Measurements from ENCODE around the gene ASB2.
A peak's percentile ranks its signal among the peaks of the same experiment; 100 is the strongest.

The ASB2 gene

DNA sequence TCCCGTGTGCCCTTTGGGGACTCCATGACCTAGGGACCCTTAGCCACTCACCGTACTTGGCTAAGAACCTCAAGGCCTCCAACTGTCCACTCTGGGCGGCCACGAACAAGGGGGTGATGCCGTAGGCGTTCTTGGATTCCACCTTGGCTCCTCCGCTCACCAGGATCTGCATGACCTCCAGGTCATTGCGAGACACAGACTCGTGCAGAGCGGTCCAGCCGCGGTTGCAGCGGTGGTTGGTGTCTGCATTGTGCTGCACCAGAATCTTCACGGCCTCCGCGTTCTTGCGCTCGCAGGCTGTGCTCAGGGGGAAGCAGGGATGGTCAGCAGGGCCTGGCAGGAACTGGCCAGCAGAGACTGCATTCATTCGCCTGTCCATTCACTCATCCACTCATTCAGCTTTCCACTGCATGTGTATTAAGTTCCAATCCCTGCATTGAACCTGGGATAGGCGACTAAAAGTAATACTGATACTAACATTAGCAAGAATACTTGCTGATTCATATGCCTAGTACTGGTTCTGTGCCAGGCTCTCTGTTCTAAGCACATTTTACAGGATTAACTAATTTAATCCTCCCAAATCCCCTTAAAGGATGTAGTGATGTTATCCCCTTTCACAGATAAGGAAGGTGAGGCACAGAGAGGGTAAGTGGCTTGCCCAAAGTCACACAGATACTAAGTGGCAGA, 25.3 kb downstream of the ASB2 start:
- no peak for DNase-seq (ENCODE audit: low read depth, low spot score)

DNA sequence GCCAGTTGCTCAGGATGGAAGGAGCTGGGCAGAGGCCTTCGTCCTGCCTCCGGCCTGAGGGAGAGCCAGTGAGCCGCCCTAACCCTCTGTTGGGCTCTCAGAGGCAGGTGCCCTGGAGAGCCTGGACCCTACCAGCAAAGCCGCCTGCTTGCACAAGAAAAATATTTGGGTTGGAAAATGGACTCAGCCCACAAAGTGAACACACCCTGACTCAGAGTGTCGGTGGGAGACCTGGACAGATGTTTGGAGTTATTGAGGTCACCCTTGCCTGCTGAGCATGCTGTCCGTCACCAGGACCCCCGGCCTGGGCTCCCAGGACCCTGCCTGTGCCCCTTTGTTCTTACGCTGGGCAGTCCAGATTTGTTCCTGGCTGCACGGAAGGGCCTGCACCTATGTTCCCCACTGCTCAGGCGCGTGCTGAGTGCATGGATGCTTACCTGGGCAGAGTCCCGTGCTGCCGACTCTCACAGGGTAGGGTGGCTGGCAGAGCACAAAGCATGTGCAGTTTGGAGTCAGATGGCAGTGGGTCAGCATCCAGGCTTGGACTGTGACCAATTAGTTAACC, 26.8 kb downstream of the ASB2 start:
- DNase-seq (ENCODE audit: low read depth, low spot score) = peak; percentile 38

- DNase-seq (ENCODE audit: low read depth, low spot score) = no peak
Measured at GRCh38 chr14:93947282-93947681, 29.1 kb downstream of the ASB2 start.

DNA sequence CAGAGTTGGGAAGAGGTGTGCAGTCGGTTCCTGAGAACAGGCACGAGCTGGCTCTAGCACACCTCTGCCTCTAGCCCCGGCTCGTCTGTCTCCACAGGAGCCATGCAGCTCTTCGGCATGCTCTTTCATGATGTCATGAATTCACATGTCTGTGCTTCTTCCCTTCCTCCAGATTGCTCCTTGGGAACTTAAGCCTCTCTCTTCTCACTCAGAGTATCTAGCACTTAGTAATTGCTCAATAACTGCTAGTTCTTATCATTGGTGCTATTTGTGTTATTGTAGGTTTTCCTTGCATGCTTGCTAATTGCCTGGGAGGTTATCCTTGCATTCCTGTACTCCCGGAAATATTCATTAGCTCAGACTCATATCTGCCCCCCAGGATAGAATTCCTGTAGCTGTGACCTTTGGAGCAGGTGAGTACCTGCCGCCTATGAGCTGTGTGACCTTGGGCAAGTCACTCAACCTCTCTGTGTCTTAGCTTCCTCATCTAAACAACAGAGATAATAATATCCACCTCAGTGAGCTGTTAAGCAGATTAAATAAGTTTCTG, 29.8 kb downstream of the ASB2 start:
- no peak for DNase-seq (ENCODE audit: low read depth, low spot score)

DNA sequence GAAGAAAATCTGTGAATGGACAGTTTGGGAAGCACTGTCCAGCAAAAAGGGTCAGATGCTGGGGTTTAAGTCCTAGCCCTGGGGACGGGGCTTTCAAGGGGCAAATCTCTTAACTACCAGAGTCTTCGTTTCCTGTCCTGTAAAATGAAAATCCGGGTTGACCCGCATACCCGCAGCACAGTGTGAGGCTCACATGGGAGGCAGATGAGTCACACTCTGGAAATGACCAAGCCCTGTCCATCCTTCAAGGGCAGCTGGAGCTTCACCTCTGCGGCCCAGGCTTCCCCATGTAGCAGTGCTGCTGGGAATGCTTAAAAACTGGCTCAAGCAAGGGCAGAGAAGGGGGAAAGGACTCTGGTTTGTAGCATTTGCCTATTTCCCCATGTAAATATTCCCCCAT, 30.3 kb downstream of the ASB2 start:
- DNase-seq (ENCODE audit: low read depth, low spot score) = no peak

- no peak for DNase-seq (ENCODE audit: low read depth, low spot score)
Measured at GRCh38 chr14:93945070-93945399, 31.3 kb downstream of the ASB2 start.

- DNase-seq (ENCODE audit: low read depth, low spot score) = no peak
Measured at GRCh38 chr14:93944348-93945069, 31.9 kb downstream of the ASB2 start.

DNA sequence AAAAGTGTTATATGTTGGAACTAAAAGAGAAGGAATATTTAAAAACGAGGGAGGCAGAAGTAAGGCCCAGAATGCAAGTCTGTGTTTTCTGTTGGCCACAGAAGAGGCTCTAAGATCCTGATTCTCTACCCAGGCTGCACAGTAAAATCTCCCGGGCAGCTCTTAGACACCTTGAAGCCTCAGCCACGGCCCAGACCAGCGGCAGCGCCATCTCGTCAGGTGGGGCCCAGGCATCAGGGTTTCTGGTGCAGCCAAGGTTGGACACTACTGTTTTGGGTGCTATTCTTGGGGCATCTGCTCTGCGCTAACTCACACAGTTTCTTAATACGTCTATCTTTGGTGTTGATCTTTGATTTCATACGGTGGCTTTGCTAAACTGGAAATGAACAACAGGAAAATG, 32.4 kb downstream of the ASB2 start:
- no peak for DNase-seq (ENCODE audit: low read depth, low spot score)

DNA sequence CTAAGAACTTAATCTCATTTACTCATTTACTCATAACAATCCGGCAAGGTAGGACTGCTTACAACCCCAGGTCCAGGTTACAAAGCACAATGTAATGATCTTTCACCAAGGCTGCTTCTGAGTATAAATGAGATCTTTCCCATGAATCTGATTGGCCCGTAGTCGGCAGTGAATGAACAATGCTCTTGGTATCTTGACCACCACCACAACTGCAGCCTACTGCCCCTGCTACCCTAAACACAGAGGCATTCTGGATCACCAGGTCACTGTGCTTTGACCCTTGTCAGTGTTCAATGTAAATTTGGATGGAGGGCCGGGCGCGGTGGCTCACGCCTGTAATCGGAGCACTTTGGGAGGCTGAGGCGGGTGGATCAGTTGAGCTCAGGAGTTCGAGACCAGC, 33.3 kb downstream of the ASB2 start:
- peak; percentile 74 for DNase-seq (ENCODE audit: low read depth, low spot score)

GRCh38 chr14:93941293-93941910, 35.0 kb downstream of the ASB2 start:
- DNase-seq (ENCODE audit: low read depth, low spot score) = peak; percentile 91

DNA sequence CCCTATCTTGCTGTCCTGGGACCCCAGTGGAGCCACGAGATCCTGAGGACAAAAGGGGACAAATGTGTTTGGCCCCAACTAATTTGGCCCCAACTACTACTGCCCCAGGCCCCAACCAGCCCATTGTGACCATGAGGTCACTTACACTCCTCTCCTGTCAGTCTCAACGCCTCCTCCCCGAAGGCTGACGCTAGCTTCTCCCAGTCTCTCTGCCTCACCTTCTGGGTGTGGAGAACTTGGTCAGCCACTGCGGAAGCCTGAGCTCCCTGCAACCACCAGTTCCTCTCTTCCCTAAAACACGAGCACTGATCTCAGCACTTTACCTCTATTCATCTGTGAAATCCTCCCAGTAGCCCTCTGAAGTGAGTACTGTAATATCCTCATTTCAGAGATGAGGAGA, 35.9 kb downstream of the ASB2 start:
- DNase-seq (ENCODE audit: low read depth, low spot score) = no peak

- DNase-seq (ENCODE audit: low read depth, low spot score) = peak; percentile 89
Measured at GRCh38 chr14:93939304-93940229, 36.8 kb downstream of the ASB2 start.

GRCh38 chr14:93938751-93939303, 37.5 kb downstream of the ASB2 start:
- DNase-seq (ENCODE audit: low read depth, low spot score) = no peak

- DNase-seq (ENCODE audit: low read depth, low spot score) = no peak
Measured at GRCh38 chr14:93937519-93937918, 38.9 kb downstream of the ASB2 start.

GRCh38 chr14:93936926-93937325, 39.4 kb downstream of the ASB2 start:
- DNase-seq (ENCODE audit: low read depth, low spot score) = no peak

- DNase-seq (ENCODE audit: low read depth, low spot score) = peak; percentile 50
Measured at GRCh38 chr14:93936245-93936644, 40.1 kb downstream of the ASB2 start.

GRCh38 chr14:93935213-93935612, 41.2 kb downstream of the ASB2 start:
- no peak for DNase-seq (ENCODE audit: low read depth, low spot score)

GRCh38 chr14:93932642-93933041, 43.7 kb downstream of the ASB2 start:
- DNase-seq (ENCODE audit: low read depth, low spot score) = no peak

DNA sequence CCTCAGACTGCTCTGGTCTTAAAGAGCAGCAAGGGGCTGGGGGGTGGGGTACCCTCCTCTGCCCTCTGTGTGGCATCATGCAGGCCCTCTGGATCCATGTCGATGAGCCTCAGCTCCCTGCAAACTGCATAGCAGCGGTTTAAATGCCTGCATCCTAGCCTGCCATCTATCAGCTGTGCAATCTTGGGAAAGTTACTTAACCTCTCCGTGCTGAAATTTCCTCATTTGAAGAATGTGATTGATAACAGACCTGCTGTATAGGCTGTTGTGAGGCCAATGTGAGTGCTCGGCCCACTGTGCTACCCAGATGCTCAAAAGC, 45.4 kb downstream of the ASB2 start:
- DNase-seq (ENCODE audit: low read depth, low spot score) = no peak

DNA sequence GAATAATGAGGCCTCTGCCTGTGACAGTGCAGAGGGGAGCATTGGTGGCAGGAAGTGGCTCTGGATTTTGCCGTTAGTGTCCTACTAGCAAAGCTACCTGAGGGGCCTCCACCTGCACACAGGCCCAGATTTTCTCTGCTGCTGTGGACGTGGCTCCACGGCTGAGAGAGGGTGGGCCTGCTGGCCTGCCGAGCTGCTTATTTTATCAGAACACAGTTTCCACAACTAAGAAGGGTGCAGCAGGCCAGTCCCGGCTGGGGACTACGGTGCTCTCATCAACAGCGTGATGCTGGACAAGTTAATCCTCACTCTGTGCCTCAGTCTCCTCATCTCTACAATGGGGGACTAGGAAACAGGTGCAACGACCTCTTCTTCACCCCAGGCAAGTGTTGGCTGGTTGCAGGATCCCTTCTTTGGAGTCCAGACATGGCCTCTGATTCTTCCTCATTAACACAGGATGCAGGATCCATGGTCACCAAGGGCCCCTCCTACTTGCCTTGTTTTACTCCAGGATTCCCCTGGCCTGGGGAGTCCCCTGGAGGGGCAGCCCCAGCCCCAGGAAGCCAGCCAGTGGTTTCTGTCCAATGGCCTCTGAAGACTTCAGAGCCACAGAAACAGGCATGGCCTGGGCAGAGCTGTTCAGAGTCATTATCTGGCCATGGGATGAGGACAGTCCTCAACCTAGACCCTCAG, 45.9 kb downstream of the ASB2 start:
- DNase-seq (ENCODE audit: low read depth, low spot score) = no peak

- no peak for DNase-seq (ENCODE audit: low read depth, low spot score)
Measured at GRCh38 chr14:93929657-93930056, 46.7 kb downstream of the ASB2 start.

All from astrocyte of the hippocampus (primary cell).